SIG-M5 treated with dmso at 0.1 percent for 504 hours (cell line): ENCODE measurements around the gene ZC3H12A.

Source experiments
- DNase-seq: peaks from one replicate; lab custom pipeline; 2025; ENCODE audit not compliant: unreplicated experiment; lab: John Stamatoyannopoulos, UW

Gene ZC3H12A

DNA sequence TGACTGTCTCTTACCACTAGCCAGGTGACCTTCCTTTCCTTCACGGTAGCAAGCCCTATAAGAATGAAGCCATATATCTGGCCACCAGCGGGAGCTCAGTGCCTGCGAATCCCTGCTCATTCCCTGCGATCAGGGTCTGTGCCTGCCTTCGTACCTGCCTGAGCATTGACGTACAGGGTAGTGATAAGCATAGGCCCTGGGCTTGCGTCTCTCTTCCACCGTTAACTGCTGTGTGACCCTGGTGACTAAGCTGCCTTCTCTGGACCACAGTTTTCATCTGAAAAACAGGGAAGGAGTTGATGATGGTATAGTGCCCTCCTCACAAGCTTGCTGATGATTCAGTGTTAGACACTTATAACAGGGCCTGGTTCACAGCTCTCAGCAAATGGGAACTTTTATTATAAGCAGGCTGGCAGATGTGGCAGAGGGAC, 4.1 kb downstream of the ZC3H12A start:
- DNase-seq = peak; percentile 60

DNA sequence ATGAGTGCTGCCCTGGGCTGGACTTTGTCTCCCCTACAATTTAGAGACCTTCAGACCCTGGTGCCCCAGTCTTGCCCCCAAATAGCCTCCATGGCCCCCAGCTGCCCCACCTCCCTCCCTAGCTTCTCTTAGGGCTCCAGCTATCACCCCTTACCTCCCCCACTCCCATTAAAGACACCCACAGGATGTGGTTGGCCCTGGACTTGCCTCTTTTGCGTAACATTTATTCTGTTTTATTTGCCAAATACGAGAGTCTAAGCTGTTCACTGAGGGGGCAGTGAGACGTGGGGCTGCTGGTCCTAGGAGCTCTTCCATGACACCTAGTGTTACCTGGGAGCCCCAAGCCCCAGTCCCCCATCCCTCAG, 4.5 kb downstream of the ZC3H12A start:
- peak; percentile 72 for DNase-seq

DNA sequence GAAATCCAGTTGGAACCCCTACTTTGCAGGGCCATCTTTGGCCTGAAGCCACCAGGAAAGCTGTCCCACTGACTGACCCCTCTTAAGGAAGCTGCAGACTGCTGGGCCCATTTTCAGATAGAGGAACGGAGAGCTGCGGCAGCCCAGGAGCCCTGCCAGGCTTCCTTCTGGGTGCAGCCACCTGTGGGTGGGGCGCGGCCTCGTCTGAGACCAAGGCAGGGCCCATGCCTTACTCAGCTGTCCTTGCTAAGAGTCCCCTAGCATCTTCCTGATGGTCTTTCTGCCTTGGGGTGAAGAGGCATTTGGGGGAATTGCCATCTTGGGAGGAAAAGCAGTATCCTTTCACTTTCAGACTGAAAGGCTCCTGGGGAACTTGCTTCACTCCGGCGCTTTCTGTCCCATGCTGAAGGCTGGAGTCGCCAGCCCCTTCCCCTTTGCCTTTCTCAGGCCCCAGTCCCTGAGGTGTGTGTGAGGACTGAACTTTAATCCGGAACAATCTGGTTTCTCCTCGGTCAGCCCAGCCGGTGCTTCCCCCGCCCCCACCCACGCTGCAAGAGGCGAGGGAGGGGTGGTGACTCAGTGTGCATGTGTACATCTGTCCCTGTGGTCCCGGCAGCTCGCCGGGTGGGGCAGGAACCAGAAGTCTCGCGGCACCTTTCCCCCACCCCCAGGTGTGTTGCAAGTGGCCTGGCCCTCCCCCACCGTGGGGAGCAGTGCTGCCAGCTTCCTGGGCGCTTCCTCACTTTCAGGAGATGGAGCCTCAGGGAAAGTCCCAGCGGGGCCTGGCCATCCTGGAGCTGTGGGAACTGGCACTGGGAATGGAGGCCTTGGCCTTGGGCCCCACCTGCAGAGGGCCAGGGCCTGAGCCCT, 5.1 kb downstream of the ZC3H12A start:
- DNase-seq = peak; percentile 92

DNA sequence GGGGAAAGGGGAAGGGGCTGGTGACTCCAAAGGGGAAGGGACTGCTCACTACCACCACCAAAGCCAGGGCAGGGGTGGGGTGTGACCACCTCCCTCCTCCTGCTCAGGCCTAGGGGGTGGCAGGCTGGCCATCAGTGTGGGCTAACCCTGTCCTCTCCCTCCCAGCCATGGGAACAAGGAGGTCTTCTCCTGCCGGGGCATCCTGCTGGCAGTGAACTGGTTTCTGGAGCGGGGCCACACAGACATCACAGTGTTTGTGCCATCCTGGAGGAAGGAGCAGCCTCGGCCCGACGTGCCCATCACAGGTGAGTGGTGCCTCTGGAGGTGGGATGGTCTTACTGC, 5.7 kb downstream of the ZC3H12A start:
- no peak for DNase-seq

DNA sequence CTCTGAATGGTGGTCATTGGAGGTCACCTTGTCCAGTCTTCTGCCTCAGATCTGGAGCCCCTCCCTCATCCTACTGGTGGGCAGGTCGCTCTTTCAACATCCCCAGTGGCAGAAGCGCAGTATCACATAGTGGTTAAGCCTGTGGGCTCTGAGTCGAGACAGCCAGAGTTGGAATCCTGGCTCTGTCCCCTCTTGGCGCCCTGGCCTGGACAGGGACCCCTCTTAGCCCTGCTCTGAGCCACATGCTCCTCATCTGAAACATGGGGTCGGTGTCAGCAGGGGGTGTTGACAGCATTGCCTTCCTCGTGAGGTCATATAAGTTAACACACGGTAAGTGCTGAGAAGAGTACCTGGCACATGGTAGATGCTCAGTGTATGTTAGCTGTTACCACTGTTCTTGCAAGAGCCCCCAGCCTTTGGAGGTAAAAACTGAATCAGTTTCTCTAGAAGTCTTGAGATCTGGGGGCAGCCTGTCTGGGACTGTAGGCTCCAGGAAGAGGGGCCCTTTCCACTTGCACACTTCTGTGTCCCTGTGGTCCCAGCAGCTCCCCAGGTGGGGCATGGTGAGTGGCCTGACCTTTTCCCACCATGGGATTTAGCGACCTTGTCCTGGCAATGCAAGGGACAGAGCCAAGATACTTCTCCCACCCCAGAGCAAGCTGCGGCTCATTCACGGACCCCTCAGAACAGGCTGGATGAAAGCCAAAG, 6.4 kb downstream of the ZC3H12A start:
- no peak for DNase-seq

DNA sequence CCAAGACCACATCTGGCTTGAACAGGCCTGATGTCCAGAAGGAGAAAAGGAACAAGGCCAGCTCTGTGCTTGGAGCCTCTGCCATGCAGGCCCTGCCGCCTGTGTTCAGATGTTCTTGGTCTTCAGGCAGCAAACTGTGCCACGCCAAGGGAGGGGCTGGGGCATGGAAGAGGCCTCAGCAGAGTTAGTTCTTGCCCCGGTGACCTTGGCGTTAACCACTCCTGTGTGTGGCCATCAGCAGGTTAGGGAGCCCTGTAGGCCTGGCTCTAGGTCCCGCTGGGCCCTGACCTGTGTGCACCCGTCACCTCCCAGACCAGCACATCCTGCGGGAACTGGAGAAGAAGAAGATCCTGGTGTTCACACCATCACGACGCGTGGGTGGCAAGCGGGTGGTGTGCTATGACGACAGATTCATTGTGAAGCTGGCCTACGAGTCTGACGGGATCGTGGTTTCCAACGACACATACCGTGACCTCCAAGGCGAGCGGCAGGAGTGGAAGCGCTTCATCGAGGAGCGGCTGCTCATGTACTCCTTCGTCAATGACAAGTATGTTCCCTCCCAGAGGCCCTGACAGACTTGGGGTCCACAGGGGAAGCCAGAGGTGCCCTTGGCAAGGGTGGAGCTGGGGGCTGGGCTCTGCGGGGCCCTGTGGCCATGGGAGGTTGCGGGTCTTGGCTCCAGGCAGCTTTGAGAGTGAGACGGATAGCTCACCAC, 7.1 kb downstream of the ZC3H12A start:
- DNase-seq = no peak

DNA sequence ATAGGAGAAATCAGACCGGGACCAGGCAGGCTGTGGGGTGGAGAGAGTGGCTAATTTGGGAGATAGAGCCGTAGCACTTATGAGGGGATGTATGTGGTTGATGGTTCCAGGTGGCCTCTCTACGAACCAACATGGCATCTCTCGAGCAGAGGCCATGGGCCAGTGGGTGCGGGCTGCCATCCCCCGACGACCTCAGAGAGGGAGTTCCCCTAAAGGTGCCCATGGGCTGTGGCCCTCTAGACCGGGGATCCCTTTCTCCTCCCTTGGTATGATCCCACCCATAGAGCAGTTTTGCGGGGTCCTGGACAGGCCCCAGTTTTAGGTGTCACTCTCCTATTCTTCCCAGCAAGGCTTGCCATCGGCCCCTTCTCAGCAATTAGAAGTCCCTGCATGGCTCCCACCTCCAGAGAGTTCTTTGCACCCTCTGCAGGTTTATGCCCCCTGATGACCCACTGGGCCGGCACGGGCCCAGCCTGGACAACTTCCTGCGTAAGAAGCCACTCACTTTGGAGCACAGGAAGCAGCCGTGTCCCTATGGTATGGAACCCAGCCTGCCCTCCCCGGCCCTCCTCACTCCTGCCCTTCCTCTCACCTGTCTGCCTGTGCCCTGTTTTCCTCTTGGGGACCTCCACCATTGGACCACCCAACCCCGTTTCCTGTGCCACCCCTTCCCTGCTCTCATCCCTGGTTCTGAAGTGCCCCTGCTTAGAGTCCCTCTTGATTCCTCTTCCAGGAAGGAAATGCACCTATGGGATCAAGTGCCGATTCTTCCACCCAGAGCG, 7.8 kb downstream of the ZC3H12A start:
- DNase-seq = no peak

DNA sequence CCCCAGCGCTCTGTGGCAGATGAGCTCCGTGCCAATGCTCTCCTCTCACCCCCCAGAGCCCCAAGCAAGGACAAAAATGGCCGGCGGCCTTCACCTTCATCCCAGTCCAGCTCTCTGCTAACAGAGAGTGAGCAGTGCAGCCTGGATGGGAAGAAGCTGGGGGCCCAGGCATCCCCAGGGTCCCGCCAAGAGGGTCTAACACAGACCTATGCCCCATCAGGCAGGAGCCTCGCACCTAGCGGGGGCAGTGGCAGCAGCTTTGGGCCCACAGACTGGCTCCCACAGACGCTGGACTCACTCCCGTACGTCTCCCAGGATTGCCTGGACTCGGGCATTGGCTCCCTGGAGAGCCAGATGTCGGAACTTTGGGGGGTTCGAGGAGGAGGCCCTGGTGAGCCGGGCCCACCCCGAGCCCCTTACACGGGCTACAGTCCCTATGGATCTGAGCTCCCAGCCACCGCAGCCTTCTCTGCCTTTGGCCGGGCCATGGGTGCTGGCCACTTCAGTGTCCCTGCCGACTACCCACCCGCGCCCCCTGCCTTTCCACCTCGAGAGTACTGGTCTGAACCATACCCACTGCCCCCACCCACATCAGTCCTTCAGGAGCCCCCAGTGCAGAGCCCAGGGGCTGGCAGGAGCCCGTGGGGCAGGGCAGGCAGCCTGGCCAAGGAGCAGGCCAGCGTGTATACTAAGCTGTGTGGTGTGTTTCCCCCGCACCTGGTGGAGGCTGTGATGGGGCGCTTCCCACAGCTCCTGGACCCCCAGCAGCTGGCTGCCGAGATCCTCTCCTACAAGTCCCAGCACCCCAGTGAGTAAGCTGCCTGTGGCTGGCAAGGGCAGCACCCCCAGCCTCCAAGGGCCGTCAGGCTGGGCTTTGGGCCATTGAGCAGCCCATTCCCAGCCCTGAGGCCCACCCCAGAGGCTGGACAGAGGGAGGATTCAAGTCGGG, 8.7 kb downstream of the ZC3H12A start:
- no peak for DNase-seq

DNA sequence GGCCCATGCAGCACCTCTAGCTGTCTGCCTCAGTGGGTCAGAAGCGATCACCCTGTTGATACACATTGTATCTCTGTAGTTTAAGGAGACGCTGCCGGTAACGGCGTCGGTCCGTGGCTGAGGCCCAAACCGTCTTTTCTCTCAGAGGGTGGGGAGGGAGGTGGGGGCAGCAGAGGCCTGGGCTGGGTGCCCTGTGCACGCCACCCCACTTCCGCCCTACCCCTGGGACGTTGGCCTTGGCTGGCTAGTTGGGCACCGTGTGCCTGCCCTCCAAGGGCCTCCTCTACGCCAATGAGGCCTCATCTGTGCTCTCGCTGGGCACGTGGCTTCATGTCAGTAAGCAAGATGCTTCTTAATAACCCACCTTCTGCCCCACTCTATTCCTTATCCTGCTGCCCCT, 9.4 kb downstream of the ZC3H12A start:
- no peak for DNase-seq

DNA sequence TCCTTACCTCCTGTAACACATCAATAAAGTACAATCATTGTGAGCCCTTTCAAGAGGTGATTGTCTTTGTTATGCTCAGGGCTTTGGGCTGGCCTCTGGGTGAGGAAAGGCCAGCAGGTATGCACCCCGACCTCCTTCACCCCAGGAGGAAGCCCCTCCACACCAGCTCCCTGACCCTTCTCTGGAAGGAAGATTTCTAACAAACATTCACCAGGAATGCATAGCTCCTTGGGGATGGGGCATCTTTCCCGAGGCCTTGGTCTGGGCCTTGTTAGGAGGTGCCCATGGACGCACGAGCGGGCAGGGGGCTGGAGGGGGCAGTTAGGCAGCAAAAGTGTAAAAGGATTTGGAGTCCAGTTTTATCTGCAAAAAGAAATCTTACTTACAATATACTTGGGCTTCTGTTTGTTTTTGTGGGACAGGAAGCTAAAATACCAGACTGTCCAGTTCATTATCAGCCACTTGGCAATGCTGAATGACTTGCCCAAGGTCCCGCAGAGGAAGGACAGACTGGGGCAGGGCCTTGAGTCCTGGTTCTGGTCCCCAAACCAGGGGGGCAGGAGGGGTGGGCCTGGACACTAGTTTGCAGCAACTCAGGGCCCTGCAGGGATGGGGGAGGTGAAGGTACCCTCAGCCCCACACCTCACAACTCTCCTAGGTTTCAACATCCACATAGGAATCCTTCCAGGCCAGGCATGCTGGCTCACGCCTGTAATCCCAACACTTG, 10.1 kb downstream of the ZC3H12A start:
- DNase-seq = peak; percentile 21

DNA sequence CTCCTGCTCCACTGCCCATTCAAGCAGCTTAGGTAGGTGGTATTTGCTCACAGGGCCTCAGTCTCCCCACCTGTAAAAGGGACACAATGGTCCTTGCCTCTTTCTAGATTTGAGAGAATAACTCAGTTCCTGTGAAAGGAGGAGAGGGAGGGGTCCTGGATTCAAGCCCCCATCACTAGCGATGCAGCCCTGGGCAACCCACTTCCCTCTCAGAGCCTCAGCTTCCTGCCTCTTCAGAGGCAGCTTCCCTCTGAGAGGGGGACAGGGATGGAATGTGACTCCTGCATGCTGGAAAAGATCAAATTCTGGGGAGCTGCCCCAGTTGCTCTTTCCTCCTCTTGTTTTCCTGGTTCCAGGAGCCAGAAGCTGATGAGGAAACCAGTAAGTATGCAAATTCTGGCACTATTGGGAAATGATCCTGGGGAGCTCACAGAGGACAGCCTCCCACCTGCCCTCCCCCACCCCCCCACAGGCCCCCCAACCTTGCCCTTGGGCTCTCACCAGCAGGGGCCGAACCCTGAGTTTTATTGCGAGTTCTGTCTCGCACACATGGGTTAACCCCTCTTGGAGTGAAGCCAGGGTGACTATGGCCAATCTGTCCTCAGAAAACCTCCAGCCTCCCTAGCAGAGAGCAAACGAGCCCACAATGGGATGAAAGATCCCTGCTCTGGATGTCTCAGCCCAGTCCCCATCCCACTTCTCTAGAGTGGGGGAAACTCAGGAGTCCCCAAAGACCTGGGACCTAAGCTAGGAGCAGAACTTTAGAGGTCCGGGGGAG, 11.7 kb downstream of the ZC3H12A start:
- no peak for DNase-seq

DNA sequence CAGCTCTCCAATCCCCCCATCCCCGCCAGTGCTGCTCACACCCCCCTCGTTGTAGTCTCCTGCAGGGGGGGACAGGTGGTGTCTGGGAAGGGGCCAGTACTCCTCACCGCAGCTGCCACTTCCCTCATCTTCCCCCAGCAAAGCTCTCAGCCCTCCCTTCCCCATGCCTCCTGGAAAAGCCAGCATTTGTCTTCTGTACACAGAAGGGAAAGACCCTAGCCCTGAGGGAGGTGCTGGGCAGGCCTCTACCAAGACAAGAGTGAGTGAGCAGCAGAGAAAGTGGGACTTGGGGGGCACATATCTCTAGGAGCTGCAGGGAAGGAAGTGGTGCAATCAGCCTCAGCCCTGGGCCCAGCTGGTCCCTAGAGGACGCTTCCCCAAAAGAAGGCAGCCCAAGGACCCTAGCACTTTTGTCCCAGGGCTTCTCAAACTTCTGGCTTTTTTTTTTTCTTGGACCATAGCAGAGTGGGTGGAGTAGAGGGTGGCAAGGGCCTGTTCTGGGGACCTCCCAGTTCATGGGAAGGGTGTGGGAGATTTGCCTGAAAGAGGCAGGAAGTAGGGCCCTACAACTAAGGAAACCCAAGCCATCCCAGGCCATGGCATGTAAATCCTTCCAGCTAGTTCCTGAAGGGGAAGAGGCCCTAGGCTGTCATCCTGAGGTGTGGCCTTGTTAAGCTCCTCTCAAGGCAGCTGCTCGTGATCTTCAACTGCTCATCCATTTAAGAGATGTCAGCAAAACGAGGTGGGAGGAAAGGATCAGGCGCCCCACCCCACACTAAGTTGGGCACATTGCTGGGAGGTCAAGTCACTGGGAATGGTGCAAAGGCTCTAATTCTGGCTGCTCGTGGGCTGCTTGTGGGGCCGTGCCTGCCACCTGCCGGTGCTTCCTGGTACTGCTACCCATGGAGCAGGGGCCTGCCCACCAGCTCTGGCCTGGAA, 12.6 kb downstream of the ZC3H12A start:
- DNase-seq = peak; percentile 74

DNA sequence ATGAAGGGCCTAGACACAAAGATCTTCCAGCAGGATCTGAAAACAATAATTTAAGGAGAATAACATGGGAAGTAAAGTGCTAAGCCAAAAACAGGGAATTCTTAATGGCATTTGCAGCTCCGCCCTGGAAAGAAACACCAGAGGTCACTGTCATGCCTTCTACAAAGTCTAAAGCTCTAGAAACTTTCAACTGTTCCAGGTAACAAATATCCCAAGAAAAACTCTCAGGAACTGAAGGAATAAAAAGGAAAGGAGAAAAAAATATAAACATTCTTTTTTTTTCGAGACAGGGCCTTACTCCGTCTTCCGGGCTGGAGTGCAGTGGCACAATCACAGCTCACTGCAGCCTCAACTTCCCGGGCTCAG, 13.2 kb downstream of the ZC3H12A start:
- DNase-seq = no peak

DNA sequence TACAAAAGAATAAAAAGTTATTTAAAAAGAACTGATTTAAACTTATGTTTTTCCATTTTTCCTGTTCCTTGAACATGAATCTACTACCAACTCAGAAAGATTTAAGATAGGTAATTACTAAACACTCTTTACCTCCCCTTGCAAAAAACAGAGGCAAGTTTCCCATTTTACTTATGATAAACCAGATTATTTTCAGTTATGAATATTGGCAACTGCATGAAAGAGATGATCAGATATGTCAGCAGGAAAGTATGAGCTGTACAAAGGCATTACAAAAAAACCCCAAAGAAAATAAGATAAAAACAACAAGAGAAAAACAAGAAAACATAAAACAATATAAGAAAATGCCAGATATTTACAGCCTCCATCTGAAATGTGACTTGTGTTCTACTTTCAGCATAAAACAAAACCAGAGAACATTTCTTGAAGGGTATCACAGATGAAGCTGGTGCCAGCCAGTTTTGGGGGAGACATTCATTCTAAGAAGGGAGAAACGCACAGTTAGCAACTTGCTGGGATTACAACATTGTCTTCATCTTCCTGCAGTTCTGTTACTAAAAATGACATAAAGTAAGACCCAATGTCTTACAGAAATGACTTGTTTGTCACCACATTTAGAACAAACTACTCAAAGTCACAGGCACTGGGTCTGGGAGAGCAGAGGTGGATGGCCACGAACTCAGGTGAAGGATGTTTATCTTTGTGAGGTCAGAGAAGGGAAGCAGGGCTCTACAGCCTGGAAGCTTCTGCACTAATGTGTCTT, 19.1 kb downstream of the ZC3H12A start:
- DNase-seq = no peak

DNA sequence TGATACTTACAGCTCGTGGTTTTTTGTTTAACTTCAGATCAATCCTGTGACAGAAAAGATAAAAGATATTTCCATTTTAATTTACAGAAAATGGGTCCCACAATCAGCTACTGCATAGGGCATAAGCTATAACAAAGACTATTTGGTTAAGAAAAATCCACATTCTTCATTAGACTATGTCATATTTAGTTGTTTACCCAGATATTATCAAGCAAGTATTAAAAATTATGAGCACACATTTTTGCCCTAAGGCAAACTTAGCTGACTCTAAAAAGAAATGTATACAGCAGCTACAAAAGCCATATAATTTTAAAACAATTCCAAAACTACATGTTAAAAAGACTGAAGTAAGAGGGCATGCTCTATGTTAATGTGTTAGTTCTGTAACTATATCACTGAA, 21.5 kb downstream of the ZC3H12A start:
- DNase-seq = no peak

DNA sequence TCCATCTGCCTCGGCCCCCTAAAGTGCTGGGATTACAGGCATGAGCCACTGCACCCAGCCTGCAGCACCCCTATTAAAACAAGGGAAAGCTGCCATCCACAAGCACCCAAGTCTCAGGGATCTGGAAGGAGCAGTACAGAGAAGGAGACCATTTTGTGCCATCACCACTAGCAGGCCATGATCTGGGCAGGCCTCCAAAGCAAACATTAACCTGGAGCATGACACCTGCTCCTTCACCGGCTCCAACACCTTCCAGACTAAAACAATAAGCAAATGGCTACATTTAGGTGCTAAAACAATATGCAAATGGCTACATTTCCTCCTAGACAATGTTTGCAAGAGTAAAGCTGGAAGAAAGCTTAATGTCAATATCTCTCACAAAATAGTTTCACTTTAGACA, 23.5 kb downstream of the ZC3H12A start:
- no peak for DNase-seq
